Measurements from ENCODE around the gene OR2J1.

Gene OR2J1

GRCh38 chr6:29107758-29108157, 8.5 kb downstream of the OR2J1 start, which contains the start of gene OR2J3 (continued):
- no peak for TF ChIP-seq ZNF639 (tag by site-specific recombination; IDR thresholded peaks at IDR 0.05)

- no peaks in the 10 kb centered on the region for H3K36me3 ChIP-seq (ENCODE audit: control insufficient read depth in 2 of 2, insufficient read depth in 1 of 2, low read length in 2 of 2)
- no peak overlapping the region for H3K27ac ChIP-seq (ENCODE audit: extremely low read depth, low read depth, low read length)
- ChIA-PET CTCF (interaction anchor here (0.6 to 1.7 kb wide), 6 partner anchors 13 to 1826 kb away, joined by 3 to 4 read pairs (median 4); partner anchors contain the start of gene OR2J1), POLR2A (no interaction called here)
- TF ChIP-seq YY2 (tag by site-specific recombination; IDR thresholded peaks at IDR 0.05) (no peak), HOXA7 (CRISPR knock-in tag; IDR thresholded peaks at IDR 0.05; ENCODE audit: borderline replicate concordance) (no peak), PRDM1 (tag by site-specific recombination; IDR thresholded peaks at IDR 0.05) (no peak), RBAK (tag by site-specific recombination; IDR thresholded peaks at IDR 0.05) (no peak), ZBTB49 (tag by site-specific recombination; IDR thresholded peaks at IDR 0.05; ENCODE audit: low read depth) (no peak), ZNF169 (tag by site-specific recombination; IDR thresholded peaks at IDR 0.05) (no peak), ZNF211 (tag by site-specific recombination; IDR thresholded peaks at IDR 0.05; ENCODE audit: low read depth) (no peak), REST (tag by site-specific recombination; IDR thresholded peaks at IDR 0.05) (no peak), MYNN (tag by site-specific recombination; IDR thresholded peaks at IDR 0.05; ENCODE audit: borderline replicate concordance) (no peak), ZNF529 (tag by site-specific recombination; IDR thresholded peaks at IDR 0.05; ENCODE audit: insufficient replicate concordance) (no peak), FEZF1 (tag by site-specific recombination; IDR thresholded peaks at IDR 0.05) (no peak), ZNF768 (tag by site-specific recombination; IDR thresholded peaks at IDR 0.05) (no peak), ZNF423 (tag by site-specific recombination; IDR thresholded peaks at IDR 0.05) (no peak), ZSCAN30 (tag by site-specific recombination; IDR thresholded peaks at IDR 0.05) (no peak), ZNF76 (tag by site-specific recombination; IDR thresholded peaks at IDR 0.05; ENCODE audit: borderline replicate concordance, low read depth) (no peak)
- TF ChIP-seq, protein P1, sequence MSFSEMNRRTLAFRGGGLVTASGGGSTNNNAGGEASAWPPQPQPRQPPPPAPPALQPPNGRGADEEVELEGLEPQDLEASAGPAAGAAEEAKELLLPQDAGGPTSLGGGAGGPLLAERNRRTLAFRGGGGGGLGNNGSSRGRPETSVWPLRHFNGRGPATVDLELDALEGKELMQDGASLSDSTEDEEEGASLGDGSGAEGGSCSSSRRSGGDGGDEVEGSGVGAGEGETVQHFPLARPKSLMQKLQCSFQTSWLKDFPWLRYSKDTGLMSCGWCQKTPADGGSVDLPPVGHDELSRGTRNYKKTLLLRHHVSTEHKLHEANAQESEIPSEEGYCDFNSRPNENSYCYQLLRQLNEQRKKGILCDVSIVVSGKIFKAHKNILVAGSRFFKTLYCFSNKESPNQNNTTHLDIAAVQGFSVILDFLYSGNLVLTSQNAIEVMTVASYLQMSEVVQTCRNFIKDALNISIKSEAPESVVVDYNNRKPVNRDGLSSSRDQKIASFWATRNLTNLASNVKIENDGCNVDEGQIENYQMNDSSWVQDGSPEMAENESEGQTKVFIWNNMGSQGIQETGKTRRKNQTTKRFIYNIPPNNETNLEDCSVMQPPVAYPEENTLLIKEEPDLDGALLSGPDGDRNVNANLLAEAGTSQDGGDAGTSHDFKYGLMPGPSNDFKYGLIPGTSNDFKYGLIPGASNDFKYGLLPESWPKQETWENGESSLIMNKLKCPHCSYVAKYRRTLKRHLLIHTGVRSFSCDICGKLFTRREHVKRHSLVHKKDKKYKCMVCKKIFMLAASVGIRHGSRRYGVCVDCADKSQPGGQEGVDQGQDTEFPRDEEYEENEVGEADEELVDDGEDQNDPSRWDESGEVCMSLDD (tag by site-specific recombination; IDR thresholded peaks at IDR 0.05), result no peak
- H3K4me1 ChIP-seq (ENCODE audit: control insufficient read depth, insufficient read depth, low read length), result no peaks in the 10 kb centered on the region
- no peaks in the 10 kb centered on the region for H3K9me3 ChIP-seq (ENCODE audit: control insufficient read depth, insufficient read depth, low read depth, low read length)
- no peak overlapping the region for H3K4me3 ChIP-seq (ENCODE audit: low read depth, low read length)
Measured at GRCh38 chr6:29112135-29112534, 12.8 kb downstream of the OR2J1 start.

Measured in HEK293 (cell line).